GM12875 (cell line): Measurements from ENCODE around the gene IRF3.

Experiments used
- H3K4me3 ChIP-seq: one replicate; pipeline ENCODE4 v1.5.1; 2011; ENCODE audit warnings: low read depth, low read length, control low read depth
- TF ChIP-seq, protein P1 (sequence below): IDR thresholded peaks from 2 replicates; pipeline ENCODE4 v1.5.1; 2011; ENCODE audit warnings: low read depth, mild to moderate bottlenecking, control low read depth, inconsistent platforms, low read length, moderate library complexity, borderline replicate concordance; ENCODE audit not compliant: insufficient read depth

The IRF3 gene

DNA sequence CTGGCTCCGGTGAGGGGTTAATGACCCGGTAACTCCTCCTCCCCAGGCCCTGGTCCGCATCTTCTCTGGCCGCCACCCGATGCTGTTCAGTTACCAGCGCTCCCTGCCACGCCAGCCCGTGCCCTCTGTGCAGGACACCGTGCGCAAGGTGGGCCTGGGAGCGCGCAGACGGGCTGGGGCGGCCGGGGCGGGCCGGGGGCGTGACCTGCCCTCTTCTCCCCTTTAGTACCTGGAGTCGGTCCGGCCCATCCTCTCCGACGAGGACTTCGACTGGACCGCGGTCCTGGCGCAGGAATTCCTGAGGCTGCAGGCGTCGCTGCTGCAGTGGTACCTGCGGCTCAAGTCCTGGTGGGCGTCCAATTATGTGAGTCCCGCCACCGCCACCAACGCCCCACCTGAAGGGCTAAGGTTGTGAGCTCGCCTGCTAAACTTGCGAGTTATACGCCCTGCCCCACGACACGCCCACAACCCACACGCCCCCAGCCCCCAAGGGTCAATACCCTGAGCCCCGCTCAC, 35.7 kb upstream of the IRF3 start:
- TF ChIP-seq, protein P1, sequence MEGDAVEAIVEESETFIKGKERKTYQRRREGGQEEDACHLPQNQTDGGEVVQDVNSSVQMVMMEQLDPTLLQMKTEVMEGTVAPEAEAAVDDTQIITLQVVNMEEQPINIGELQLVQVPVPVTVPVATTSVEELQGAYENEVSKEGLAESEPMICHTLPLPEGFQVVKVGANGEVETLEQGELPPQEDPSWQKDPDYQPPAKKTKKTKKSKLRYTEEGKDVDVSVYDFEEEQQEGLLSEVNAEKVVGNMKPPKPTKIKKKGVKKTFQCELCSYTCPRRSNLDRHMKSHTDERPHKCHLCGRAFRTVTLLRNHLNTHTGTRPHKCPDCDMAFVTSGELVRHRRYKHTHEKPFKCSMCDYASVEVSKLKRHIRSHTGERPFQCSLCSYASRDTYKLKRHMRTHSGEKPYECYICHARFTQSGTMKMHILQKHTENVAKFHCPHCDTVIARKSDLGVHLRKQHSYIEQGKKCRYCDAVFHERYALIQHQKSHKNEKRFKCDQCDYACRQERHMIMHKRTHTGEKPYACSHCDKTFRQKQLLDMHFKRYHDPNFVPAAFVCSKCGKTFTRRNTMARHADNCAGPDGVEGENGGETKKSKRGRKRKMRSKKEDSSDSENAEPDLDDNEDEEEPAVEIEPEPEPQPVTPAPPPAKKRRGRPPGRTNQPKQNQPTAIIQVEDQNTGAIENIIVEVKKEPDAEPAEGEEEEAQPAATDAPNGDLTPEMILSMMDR = no peak
- no peak overlapping the region for H3K4me3 ChIP-seq

DNA sequence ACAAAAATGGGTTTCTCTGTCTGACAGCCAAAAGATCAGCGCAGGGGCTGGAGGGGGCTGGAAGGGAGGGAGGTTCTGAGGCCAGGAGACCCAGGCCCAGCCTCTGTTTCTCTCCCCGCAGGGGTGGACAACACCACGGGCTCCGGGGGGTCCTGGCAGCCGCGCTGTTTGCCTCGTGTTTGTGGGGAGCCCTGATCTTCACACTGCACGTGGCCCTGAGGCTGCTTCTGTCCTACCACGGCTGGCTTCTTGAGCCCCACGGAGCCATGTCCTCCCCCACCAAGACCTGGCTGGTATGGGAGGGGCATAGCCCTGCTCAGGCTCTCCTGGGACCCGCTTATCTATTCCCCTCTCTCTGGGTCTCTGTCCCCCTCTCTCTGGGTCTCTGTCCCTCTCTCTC, 34.9 kb upstream of the IRF3 start:
- TF ChIP-seq, protein P1 = no peak

DNA sequence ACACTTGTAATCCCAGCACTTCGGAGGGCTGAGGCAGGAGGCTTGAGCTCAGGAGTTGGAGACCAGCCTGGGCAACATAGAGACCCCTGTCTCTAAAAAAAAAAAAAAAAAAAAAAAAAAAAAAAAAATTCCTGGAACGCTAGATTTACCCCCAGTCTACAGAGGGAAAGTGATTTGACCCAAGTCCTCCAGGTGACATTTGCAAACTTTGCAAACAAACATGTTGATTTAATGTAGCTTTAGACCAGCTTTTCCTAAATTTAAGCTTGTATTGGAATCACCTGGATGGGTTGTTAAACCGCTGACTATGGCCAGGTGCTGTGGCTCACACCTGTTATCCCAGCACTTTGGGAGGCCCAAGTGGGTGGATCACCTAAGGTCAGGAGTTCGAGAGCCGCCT, 33.7 kb upstream of the IRF3 start:
- no peak overlapping the region for H3K4me3 ChIP-seq
- TF ChIP-seq, protein P1 = no peak

More for the DNA sequence above, 34.9 kb upstream of the IRF3 start:
- H3K4me3 ChIP-seq = no peak overlapping the region

DNA sequence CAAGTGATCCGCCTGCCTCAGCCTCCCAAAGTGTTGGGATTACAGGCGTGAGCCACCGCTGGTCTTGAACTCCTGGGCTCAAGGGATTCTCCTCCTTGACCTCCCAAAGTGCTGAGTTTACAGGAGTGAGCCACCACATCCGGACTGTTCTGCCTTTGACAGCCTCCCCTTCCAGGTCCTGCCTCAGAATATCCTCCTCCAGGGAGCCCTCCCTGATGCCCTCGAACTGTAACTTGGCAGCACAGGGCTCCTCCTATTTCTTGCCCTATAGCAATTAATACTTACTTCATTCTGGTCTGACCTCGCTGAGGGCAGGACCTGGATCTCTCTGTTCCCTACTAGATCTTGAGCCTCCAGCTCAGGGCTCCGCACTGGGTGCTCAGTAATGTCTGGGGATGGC, 31.2 kb upstream of the IRF3 start:
- TF ChIP-seq, protein P1 = no peak
- no peak overlapping the region for H3K4me3 ChIP-seq

DNA sequence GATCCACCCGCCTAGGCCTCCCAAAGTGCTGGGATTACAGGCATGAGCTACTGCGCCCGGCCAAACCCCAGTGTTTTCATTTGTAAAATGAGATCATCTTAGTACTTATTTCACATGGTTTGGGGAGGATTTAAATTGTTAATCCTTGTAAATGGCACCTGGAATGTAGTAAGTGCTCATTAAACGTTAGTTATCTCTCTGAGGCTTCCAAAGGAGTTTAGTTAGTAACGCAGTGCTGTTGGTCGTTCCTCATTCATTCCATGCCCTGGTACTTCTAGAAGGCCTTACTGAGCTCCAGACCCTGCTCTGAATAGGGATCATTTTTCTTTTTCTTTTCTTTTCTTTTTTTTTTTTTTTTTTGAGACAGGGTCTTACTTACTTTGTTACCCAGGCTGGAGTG, 30.5 kb upstream of the IRF3 start:
- TF ChIP-seq, protein P1 = no peak
- H3K4me3 ChIP-seq = no peak overlapping the region

DNA sequence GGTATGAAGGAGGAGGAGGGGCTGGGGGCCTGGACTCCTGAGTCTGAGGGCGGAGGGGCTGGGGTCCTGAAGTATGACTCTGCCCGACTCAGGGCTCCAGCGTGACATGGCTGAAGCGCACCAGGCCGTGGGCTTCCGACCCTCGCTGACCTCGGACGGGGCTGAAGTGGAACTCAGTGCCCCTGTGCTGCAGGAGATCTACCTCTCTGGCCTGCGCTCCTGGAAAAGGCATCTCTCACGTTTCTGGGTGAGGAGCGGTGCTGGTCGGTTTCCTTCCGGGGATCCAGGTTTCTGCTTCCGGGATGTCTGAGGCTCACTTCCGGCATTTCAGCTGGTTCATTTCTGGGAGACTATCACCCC, 26.5 kb upstream of the IRF3 start:
- no peak overlapping the region for H3K4me3 ChIP-seq
- TF ChIP-seq, protein P1 = no peak

DNA sequence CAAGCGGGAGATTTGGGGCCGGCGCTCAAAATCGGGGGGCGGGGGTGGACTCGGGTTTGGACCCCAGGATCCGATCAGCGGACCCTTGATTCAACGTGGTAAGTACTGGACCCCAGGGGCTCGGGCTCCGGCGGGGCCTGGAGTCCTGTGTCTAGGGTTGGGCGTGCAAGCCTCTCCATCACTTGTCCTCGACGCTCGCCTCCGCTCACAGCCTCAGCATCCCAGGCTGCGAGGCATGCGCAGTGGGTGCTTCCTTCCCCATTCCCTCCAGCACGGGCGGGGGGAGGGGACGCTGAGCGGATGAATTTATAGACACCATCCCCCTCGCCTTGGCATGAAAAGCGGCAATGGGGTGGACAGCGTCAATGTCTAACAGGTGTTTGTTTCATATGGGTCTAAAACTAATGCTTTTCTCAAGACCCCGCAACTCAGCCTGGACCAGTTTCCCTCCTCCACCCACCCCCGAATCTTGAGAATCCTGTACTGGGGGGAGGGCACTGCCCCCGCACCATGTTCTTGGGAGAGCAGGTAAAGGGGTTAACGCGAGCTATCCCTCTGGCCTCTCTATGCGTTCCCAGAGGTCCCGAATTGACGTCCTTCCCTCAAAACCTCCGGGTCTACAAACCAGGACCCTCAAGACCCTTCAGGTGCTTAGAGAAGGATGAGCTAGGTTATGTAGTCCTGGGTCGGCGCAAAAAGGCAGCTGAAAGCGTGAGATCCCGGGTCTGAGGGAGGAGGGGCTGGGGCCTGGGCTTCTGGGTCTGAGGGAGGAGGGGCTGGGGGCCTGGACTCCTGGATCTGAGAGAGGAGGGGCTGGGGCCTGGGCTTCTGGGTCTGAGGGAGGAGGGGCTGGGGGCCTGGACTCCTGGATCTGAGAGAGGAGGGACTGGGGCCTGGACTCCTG, 25.8 kb upstream of the IRF3 start:
- H3K4me3 ChIP-seq = no peak overlapping the region
- TF ChIP-seq, protein P1 = no peak
